Left lung (tissue), 10 donors: ENCODE measurements around the gene EBLN2. TPM values are rescaled to one million over a fixed set of nuclear protein-coding genes. Genes with fewer than 3 reads are reported as not detected.

Experiments
- ATAC-seq: fragments of 200-7000 bp; cut with Tn5 transposase; one replicate; pipeline ENCODE4 v1.9.1; 2020; ENCODE audit warnings: moderate library complexity
- DNase-seq, 4 donors: peaks; one replicate each; pipeline ENCODE4 v3.0.0-alpha.2; 2013 to 2020
- H3K27ac ChIP-seq, 2 donors: fragments of 200-600 bp; sonication (generic) in 1 of 2; one replicate each; pipeline versions ENCODE4 v1.5.0 to v1.8.0; 2020 to 2021
- H3K27me3 ChIP-seq, 2 donors: fragments of 200-600 bp; sonication (generic) in 1 of 2; one replicate each; pipeline versions ENCODE4 v1.5.0 to v1.8.0; 2020 to 2021
- H3K36me3 ChIP-seq, 2 donors: fragments of 200-600 bp; sonication (generic) in 1 of 2; one replicate each; pipeline versions ENCODE4 v1.5.0 to v1.8.0; 2020 to 2021
- H3K4me1 ChIP-seq, 2 donors: fragments of 200-600 bp; one replicate each; pipeline ENCODE4 v1.8.0; 2021
- H3K4me3 ChIP-seq, 2 donors: fragments of 200-600 bp; sonication (generic) in 1 of 2; one replicate each; pipeline versions ENCODE4 v1.5.0 to v1.8.0; 2020 to 2021; ENCODE audit warnings: mild to moderate bottlenecking in 1 of 2
- H3K9me3 ChIP-seq, 2 donors: fragments of 200-600 bp; sonication (generic) in 1 of 2; one replicate each; pipeline versions ENCODE4 v1.5.0 to v1.8.0; 2020 to 2021
- intact Hi-C, 2 donors: fragments of 100-400 bp; cut with DNase I; formaldehyde crosslinking; loops; one replicate each; pipeline versions ENCODE4 v1.11.2 to v1.14.2; 2022
- polyA plus RNA-seq, 6 donors: library from polyadenylated mRNA; unstranded; fragments of 120-200 nt; gene quantifications; one replicate each; pipeline ENCODE4 v1.2.1, GENCODE V29; 2013; ENCODE audit not compliant: insufficient read length in 6 of 6
- total RNA-seq, 2 donors: library from RNA; stranded (reverse); fragmentation: NEBNext Ultra II Directional; extraction: Animal tissue kit (Norgen Biotek cat#: 25700); gene quantifications; one replicate each; pipeline ENCODE4 v1.2.1, GENCODE V29; 2021
- TF ChIP-seq, protein P1 (sequence below), 2 donors: fragments of 200-600 bp; sonication (generic) in 1 of 2; IDR thresholded peaks; one replicate each; pipeline versions ENCODE4 v1.5.0 to v1.8.0; 2021; ENCODE audit warnings: antibody characterized with exemption in 2 of 2
- donor health status: DM: no; HTN: yes; CAD: no.
- donor health status: DM: no; HTN: no; CAD: no.

EBLN2 gene
- total and polyA plus RNA-seq, 8 donors = 3.7 to 10.2 (median 9.4) TPM

GRCh38 chr3:73098873-73099272 is 37.4 kb downstream of the EBLN2 start:
- Histone ChIP-seq H3K9me3 (no peaks in the 10 kb centered on the region), H3K4me1 (peaks cover 0 to 12% of the 10 kb centered on the region in 2 donors), H3K27ac (no peak overlapping the region), H3K27me3 (no peaks in the 10 kb centered on the region), H3K4me3 (no peak overlapping the region), H3K36me3 (no peaks in the 10 kb centered on the region)
- intact Hi-C loops = loop anchor here in 1 of 2 donors (5.0 kb wide), 1 partner anchor 403 kb away; no protein-coding TSS in a partner anchor
- no peak for ATAC-seq
- DNase-seq = no peak
- TF ChIP-seq, protein P1, sequence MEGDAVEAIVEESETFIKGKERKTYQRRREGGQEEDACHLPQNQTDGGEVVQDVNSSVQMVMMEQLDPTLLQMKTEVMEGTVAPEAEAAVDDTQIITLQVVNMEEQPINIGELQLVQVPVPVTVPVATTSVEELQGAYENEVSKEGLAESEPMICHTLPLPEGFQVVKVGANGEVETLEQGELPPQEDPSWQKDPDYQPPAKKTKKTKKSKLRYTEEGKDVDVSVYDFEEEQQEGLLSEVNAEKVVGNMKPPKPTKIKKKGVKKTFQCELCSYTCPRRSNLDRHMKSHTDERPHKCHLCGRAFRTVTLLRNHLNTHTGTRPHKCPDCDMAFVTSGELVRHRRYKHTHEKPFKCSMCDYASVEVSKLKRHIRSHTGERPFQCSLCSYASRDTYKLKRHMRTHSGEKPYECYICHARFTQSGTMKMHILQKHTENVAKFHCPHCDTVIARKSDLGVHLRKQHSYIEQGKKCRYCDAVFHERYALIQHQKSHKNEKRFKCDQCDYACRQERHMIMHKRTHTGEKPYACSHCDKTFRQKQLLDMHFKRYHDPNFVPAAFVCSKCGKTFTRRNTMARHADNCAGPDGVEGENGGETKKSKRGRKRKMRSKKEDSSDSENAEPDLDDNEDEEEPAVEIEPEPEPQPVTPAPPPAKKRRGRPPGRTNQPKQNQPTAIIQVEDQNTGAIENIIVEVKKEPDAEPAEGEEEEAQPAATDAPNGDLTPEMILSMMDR (IDR thresholded peaks at IDR 0.05) = no peak

- DNase-seq = peak in 3 of 4 donors; percentile 67 to 90 (median 82)
- Histone ChIP-seq H3K27me3 (no peaks in the 10 kb centered on the region), H3K36me3 (no peaks in the 10 kb centered on the region), H3K27ac (no peak overlapping the region), H3K4me3 (no peak overlapping the region), H3K4me1 (no peaks in the 10 kb centered on the region), H3K9me3 (no peaks in the 10 kb centered on the region)
- peak; percentile 98 for ATAC-seq
- TF ChIP-seq, protein P1 (IDR thresholded peaks at IDR 0.05) = peak; percentile 92 to 95
- intact Hi-C loops = loop anchor here in 1 of 2 donors (5.0 kb wide), 1 partner anchor 331 kb away; no protein-coding TSS in a partner anchor
These were observed 39.5 kb downstream of the EBLN2 start for GRCh38 chr3:73100741-73101559.

DNA sequence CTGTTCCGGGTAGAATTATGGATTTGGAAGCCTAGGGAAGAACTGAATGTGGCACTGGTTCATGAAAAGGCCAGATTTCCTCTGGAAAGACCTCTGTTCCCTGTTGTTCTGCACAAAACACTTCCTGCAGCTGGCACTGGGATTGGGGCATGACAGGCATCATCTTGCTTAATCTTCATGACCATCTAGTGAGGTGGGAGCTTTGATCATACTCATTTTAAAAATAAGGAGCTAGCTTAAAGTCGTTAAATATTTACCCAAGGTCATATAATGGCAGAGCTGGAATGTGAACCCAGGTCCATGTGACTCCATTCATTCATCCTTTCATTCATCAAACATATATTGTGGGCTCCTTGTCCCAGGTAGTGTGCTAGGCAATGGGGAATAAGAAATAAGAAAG is 40.4 kb downstream of the EBLN2 start:
- Histone ChIP-seq H3K4me3 (no peak overlapping the region), H3K4me1 (no peaks in the 10 kb centered on the region), H3K27me3 (no peaks in the 10 kb centered on the region), H3K9me3 (no peaks in the 10 kb centered on the region), H3K27ac (no peak overlapping the region), H3K36me3 (no peaks in the 10 kb centered on the region)
- ATAC-seq = no peak
- no peak for DNase-seq
- intact Hi-C loops = loop anchor here in 1 of 2 donors (5.0 kb wide), 1 partner anchor 330 kb away; no protein-coding TSS in a partner anchor
- TF ChIP-seq, protein P1 (IDR thresholded peaks at IDR 0.05) = no peak

- no peaks in the 10 kb centered on the region for H3K27me3 ChIP-seq
- H3K4me3 ChIP-seq = no peak overlapping the region
- TF ChIP-seq, protein P1 (IDR thresholded peaks at IDR 0.05) = no peak
- H3K27ac ChIP-seq = no peak overlapping the region
- intact Hi-C loops = no loop called here
- H3K36me3 ChIP-seq = no peaks in the 10 kb centered on the region
- DNase-seq (no peak), ATAC-seq (no peak)
- no peaks in the 10 kb centered on the region for H3K9me3 ChIP-seq
- no peaks in the 10 kb centered on the region for H3K4me1 ChIP-seq
These were observed 45.8 kb downstream of the EBLN2 start for GRCh38 chr3:73107215-73107614.

DNA sequence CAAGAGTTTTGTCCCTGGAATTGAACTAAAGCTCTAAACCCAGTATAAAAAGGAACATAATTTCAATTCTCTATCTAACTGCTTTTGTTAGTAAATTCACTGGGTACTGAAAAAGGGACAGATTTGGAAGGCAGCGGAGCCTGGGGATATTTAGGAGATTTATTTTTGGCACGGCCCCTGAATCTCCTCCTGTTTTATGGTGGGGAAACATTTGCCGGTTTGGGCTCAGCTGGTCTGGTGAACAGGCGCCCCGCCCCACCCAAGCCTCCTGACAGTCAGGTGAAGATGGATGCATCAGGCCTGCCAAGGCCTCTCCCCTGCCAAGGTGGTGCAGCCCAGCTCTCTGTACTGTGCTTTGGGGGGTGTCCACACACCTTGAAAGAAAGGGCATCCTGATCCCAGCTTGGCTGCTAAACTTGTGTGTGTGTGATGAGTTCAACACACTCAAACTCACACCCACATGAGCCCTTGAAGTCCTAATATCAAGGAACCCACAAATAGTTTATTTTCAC is 46.3 kb downstream of the EBLN2 start:
- ATAC-seq (no peak), DNase-seq (no peak)
- Histone ChIP-seq H3K36me3 (no peaks in the 10 kb centered on the region), H3K4me1 (no peaks in the 10 kb centered on the region), H3K4me3 (no peak overlapping the region), H3K27me3 (no peaks in the 10 kb centered on the region), H3K27ac (no peak overlapping the region), H3K9me3 (no peaks in the 10 kb centered on the region)
- intact Hi-C loops = no loop called here
- TF ChIP-seq, protein P1 (IDR thresholded peaks at IDR 0.05) = no peak
